Fibroblast of villous mesenchyme (primary cell): ENCODE results near the gene PRSS50. TPM values are rescaled to one million over a fixed set of nuclear protein-coding genes. Genes with fewer than 3 reads are reported as not detected.

Experiments
- DNase-seq: peaks from one replicate; pipeline ENCODE4 v3.0.0-alpha.2; 2010; ENCODE audit warnings: low read depth
- H3K4me3 ChIP-seq: 2 replicates; pipeline ENCODE4 v1.5.1; 2011; ENCODE audit warnings: low read depth, mild to moderate bottlenecking, low read length
- CTCF ChIP-seq: IDR thresholded peaks from 2 replicates; pipeline ENCODE4 v1.5.1; 2012; ENCODE audit warnings: low read depth, mild to moderate bottlenecking, low read length; ENCODE audit not compliant: insufficient read depth
- total RNA-seq: library from RNA; depleted of rRNA; stranded (reverse); fragments of >200 nt; gene quantifications from 2 replicates; pipeline ENCODE4 v1.2.3, GENCODE V29; 2012

PRSS50 gene
- total RNA-seq, 1 donor = not detected

GRCh38 chr3:46695962-46696894 is 21.4 kb downstream of the PRSS50 start:
- no peak for TF ChIP-seq CTCF
- DNase-seq = no peak
- H3K4me3 ChIP-seq = no peak overlapping the region

DNA sequence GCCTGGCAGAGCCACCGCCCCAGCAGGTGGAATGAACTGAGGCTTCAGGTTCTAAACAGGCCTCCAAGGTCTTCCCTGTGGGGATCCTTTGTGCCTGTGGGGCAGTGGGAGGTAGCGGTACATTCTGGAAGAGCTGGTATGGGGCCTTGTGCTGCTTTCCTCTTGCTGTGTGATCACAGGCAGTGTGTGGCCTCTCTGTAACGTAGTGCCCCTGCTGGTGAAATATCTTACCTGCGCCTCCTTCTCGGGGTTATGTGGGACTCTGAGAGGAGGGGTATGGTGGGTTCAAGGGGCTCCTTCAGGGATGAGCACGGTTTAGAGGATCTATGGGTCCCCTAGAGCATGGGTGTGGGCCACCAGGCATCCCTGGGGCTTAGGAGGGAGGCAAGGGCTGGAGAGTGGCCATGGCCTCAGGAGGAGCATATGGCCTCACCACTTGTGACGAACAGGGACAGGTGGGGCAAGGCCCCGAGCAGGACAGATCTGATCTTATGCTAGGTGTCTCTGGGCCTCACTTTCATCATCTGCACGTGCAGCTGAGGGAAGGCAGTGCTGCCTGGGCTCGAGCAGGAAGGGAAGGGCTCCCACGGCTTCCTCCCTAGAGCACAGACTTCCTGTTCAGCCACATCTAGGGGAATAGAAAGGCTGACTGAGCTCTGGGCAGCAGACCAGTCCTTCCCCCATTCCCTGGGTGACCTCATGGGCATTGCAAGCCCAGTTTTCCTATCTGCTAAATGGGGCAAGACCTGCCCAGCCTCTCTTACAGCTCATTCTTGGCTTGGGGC is 22.3 kb downstream of the PRSS50 start:
- DNase-seq = no peak
- TF ChIP-seq CTCF = peak; percentile 35
- no peak overlapping the region for H3K4me3 ChIP-seq

DNA sequence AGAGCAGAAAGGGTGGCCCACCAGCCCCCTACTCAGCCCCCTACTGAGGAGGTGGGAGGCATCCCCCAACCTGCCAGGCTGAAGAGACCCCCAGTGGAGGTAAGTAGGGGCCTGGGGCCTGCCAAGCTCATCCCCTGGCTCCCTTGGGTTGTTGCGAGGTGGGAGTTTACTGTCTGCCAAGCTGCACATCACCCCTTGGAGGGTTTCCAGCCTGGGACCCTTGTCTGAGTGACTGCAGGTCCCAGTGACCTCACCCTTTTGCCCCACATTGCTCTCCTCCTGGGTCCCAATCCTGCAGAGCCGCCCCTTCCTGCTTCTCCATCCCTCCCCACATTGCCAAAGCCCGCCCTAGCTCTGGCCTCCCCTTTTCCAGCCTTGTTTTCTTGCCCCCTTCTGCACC is 23.1 kb downstream of the PRSS50 start:
- DNase-seq = no peak
- no peak for TF ChIP-seq CTCF

GRCh38 chr3:46693892-46694226 is 23.8 kb downstream of the PRSS50 start:
- H3K4me3 ChIP-seq = peak overlapping the region; percentile 60
- DNase-seq = no peak
- TF ChIP-seq CTCF = no peak

More for the DNA sequence above, 23.1 kb downstream of the PRSS50 start:
- H3K4me3 ChIP-seq = no peak overlapping the region

DNA sequence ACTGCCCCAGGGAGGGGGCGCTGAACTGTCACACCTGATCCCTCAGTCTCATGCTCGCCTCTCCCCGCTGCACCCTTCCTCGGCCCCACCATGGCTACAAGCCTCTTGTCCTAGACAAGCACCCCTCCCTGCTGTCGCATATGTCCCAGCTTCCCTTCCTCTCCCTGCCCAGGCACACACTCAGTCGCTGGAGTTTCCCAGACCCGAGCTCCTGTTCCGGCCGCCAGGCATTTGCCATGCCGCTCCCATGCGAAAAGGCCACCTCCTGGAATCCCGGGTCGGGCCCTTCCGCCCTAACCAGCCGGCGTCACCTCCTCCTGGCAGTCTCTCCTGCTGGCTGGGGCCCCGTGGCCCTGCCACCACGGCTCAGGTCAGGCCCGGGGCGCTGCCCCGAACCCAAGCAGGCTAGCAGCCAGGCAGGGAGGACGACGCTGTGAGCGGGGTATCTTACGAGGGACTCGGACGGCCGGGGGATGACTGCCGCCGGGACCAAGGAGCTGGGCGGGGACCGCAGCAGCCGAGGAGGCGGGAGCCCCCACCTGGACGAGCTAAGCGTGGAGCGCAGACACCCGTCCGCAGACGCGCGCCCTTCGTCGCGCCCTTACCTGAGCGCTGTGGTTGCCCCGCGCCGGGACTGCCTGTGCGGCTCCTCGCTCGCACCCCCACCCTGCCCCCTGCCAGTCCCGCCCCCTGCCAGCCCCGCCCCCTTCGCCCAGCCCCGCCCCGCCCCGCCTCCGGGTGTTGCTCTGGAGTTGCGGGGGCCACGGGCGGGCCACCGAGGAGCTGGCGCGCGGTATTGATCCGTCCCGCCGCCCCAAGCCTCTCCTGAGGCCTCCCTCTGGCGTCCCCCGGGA is 24.4 kb downstream of the PRSS50 start, which contains the start of gene ALS2CL:
ALS2CL (minus strand) TSS at position 642 of the 854 bp plus-strand sequence. CDS start 4,239 bp downstream, outside the sequence.
- TF ChIP-seq CTCF = no peak
- H3K4me3 ChIP-seq = peak within 1 kb of the TSS; percentile 60
- no peak for DNase-seq

- no peak for DNase-seq
- TF ChIP-seq CTCF = no peak
- no peak overlapping the region for H3K4me3 ChIP-seq
Observed at GRCh38 chr3:46692566-46692990, 25.1 kb downstream of the PRSS50 start.
